AG09309 (cell line): ENCODE results near the gene EGR2.

Experiments used
- DNase-seq: peaks from one replicate; pipeline ENCODE4 v3.0.0-alpha.2; 2010; ENCODE audit warnings: low read depth
- H3K4me3 ChIP-seq: 2 replicates; pipeline ENCODE4 v1.5.1; 2011; ENCODE audit warnings: mild to moderate bottlenecking, low read depth, low read length, moderate library complexity; ENCODE audit not compliant: control insufficient read depth
- CTCF ChIP-seq: IDR thresholded peaks from 2 replicates; pipeline ENCODE4 v1.5.1; 2011; ENCODE audit warnings: mild to moderate bottlenecking, low read depth, low read length, inconsistent platforms; ENCODE audit not compliant: insufficient read depth, control insufficient read depth; ENCODE audit errors: missing control alignments

EGR2 gene

GRCh38 chr10:62816331-62817120 lies at the start of gene EGR2:
TSS of gene EGR2 (minus strand) at chr10:62816366. CDS start at chr10:62816029, 337 bp downstream.
- no peak for TF ChIP-seq CTCF

GRCh38 chr10:62862447-62862846 lies 46.3 kb upstream of the EGR2 start:
- no peak for DNase-seq
- no peak overlapping the region for H3K4me3 ChIP-seq
- no peak for TF ChIP-seq CTCF

More at GRCh38 chr10:62816331-62817120, at the start of gene EGR2:
- peak; percentile 79 for DNase-seq
- H3K4me3 ChIP-seq = peak within 1 kb of the TSS; percentile 73

GRCh38 chr10:62861507-62861906 lies 45.3 kb upstream of the EGR2 start:
- no peak overlapping the region for H3K4me3 ChIP-seq
- no peak for TF ChIP-seq CTCF
- no peak for DNase-seq

GRCh38 chr10:62860946-62861345 lies 44.8 kb upstream of the EGR2 start:
- TF ChIP-seq CTCF = no peak
- no peak for DNase-seq
- H3K4me3 ChIP-seq = no peak overlapping the region

- no peak overlapping the region for H3K4me3 ChIP-seq
- TF ChIP-seq CTCF = no peak
- DNase-seq = peak; percentile 13
Observed at GRCh38 chr10:62858364-62858763, 42.2 kb upstream of the EGR2 start.

GRCh38 chr10:62856021-62856420 lies 39.9 kb upstream of the EGR2 start:
- DNase-seq = no peak
- TF ChIP-seq CTCF = no peak
- H3K4me3 ChIP-seq = no peak overlapping the region
